Measurements from ENCODE around the gene HDC. TPM values are rescaled to one million over a fixed set of nuclear protein-coding genes. Genes with fewer than 3 reads are reported as not detected.

The HDC gene, protein sequence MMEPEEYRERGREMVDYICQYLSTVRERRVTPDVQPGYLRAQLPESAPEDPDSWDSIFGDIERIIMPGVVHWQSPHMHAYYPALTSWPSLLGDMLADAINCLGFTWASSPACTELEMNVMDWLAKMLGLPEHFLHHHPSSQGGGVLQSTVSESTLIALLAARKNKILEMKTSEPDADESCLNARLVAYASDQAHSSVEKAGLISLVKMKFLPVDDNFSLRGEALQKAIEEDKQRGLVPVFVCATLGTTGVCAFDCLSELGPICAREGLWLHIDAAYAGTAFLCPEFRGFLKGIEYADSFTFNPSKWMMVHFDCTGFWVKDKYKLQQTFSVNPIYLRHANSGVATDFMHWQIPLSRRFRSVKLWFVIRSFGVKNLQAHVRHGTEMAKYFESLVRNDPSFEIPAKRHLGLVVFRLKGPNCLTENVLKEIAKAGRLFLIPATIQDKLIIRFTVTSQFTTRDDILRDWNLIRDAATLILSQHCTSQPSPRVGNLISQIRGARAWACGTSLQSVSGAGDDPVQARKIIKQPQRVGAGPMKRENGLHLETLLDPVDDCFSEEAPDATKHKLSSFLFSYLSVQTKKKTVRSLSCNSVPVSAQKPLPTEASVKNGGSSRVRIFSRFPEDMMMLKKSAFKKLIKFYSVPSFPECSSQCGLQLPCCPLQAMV
- total RNA-seq (2014; rRNA removed; shearing (Covaris generic)): 0.05 and 0.10 TPM in 2 replicates

DNA sequence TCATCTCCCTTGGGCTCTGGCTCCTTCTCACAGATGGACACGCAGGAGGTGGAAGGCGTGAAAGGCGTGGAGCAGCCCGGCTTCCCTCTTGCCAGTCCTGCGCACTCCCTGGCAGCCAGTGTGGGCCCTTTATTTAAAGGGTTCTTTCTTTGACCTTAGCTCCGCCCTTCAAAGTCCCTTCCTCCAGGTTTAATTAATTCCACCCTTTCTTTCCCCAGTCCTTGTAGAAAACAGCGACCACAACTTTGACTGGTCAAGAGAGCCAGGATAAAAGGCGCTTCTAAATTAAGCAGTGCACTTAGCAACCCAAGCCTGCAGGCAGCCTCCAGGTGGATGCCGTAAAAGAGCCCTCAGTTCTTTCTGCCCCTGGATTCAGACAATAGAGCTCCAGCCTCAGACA lies at the start of gene HDC:
Gene HDC, minus strand, starts transcription at position 107 of the 400 bp plus-strand sequence. Its CDS starts 103 bp downstream, at position 4.
- no peak for DNase-seq (ENCODE audit: low read depth)

DNA sequence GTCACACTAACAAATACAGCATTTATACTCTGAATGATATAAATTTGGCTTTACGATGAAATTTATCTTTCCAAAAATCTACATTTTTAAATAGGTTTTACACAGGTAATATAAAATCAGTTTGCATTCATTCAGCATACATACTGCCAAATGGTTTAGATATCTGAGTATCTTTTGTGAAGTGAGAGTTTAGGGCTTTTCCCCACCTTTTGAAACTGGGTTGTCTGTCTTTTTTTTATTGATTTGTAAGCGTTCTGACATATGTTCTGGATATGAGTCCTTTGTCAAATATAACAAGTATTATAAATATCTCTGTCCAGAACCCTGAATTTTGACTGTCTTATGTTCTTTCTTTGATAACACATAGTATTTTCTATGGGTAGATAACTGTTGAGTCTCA lies 47.1 kb upstream of the HDC start:
- no peak for DNase-seq (ENCODE audit: low read depth)

DNA sequence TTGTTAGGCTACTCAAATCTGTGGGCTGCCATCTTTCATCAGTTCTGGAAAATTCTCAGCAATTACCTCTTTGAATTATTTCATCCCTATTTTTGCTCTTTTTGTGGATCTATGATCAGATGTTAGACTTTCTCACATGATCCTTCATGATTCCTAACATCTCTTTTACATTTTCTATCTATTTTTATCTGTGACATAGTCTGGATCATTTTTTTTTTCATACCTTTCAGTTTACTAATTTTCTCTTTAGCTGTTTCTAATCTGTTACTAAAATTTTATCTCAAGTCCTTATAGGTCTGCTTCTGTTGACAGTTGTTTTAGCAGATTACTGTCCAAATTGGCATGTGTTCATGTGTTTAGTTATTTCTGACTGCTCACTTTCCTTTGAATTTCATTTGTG lies 42.3 kb upstream of the HDC start:
- DNase-seq (ENCODE audit: low read depth): no peak

DNA sequence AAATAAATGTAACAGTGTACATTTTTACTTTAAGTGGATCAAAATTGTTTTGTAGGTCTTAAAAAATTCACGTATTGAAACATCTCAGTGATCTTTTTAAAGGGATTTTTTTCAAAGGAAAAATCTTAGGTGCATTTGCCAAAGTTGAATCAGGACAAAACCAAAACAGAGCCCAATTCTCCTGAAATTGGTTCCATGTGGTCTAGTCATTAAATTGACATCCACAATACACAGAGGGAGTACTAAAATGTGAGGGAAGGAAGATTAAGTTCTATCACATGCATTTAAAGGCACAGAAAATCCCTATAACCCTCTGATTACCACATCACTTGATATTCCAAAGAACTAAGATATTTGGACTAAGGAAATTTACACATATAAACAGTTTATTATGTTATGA lies 39.3 kb upstream of the HDC start:
- DNase-seq (ENCODE audit: low read depth): no peak

DNA sequence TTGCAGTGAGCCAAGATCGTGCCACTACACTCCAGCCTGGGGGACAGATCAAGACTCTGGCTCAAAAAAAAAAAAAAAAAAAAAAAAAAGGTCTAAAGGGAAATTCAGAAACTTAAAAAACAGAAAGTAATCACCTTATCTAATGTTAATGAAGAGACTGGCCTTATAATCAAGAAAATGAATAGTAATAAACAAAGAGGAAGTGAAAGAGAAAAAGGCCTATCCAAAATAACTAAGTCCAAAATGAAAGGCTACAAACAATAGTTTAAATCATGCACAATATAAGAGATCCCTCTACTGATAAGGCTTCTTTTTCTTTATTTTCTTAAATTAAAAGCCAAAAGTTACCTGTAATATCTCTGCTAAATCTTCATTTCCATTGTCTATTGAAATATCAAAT lies 37.1 kb upstream of the HDC start:
- DNase-seq (ENCODE audit: low read depth): no peak

DNA sequence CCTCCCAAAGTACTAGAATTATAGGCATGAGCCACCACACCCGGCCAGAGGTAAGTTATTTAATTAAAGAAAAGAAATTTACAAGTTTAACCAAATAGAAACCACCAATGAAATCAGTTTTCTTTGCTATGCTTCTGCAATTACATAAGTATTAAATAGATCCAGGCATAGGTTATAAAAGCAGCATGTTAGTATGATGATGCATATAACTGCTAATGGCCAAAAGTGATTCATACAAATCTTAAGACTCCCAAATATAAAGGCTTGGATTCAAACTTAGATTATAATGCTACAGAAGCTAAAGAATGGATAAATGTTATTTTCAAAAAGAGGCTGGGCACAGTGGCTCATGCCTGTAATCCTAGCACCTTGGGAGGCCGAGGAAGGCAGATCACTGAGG lies 32.8 kb upstream of the HDC start:
- no peak for DNase-seq (ENCODE audit: low read depth)

DNA sequence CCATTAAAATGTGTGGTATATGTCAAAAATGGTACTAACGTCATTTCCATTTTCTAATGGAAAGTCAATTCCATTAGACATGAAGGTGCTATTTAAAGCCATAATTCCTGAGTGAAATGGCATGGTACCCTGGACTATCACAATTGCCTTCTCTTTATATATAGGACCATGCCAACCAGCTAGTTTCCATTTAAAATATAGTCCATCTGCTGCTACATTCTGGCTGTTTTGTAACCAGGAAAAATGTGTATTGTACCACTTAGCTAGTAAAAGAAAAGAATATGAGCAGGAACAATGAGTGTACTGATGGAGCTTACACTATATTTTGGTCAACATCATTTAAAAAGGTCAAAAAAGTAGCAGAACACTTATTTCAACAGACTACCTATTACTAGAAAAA lies 30.4 kb upstream of the HDC start:
- DNase-seq (ENCODE audit: low read depth): no peak

DNA sequence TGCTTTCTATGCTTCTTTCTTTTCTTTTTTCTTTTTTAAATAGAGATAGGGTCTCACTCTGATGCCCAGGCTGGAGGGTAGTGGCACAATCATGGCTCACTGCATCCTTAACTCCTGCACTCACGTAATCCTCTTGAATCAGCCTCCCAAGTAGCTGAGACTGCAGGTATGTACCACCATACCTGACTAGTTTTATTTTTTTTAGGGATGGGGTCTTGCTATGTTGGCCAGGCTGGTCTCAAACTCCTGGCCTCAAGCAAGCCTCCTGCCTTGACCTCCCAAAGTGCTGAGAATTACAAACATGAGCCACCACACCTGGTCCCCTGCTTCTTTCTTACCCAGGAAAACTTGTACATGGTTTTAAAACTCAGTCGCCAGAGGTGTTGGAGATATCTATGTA lies 24.2 kb upstream of the HDC start:
- no peak for DNase-seq (ENCODE audit: low read depth)

DNA sequence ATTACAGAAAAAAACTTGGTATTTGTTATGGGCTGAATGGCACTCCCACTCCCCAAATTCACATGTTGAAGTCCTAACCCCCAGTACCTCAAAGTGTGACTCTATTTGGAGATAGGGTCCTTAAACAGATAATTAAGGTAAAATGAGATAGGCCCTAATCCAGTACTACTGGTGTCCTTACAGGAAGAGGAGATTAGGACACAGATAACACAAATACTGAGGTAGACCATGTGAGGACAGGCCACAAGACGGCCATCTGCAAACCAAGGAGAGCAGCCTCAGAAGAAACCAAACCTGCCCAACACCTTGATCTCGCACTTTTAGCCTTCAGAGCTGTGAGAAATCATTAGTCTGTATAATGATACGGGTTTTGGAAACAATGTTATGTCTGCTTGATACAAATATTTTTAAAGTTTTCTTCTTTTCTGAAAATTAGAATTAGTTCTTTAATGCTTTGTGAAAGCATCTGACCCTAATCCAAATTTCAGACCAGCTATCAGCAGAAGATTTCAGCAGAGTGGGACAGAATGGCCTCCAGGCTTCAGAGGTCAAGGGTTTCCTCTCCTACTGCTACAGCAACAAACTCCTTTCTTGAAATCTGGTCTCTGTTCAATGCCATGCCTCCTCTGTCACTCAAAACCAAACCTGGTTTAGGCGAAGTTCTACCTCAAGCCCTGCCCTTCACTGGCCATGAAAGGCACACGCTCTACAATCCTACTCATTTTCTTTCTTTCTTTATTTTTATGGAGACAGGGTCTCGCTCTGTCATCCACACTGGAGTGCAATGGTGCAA lies 22.0 kb upstream of the HDC start:
- DNase-seq (ENCODE audit: low read depth): no peak

DNA sequence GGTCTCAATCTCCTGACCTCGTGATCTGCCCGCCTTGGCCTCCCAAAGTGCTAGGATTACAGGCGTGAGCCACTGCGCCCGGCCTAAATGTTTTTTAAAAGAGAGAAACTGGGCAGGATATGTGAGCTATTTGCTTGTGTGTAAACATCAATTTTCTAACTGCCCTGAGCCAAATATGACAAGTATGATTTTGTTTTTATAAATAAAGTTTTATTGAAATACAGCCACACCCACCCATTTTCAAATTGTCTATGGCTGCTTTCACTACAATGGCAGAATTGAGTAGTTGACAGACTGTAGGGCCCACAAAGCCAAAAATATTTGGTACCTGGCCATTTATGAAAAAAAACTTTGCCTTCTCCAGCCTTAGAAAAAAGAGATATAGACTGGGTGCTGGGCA lies 15.9 kb upstream of the HDC start:
- no peak for DNase-seq (ENCODE audit: low read depth)

DNA sequence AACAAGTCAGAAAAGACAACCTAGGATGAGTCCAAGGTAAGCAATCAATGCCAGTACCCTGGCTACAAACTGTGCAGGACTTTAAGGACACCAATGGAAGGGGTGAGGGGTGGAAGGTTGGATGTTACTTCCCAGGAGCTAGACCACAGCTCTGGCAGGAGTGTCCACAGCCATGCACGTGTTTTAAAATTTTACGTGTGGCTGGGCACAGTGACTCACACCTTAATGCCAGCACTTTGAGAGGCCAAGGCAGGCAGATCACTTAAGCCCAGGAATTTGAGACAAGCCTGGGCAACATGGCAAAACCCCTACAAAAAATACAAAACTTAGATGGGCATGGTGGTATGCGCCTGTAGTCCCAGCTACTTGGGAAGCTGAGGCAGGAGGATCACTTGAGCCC lies 14.7 kb upstream of the HDC start:
- peak; percentile 90 for DNase-seq (ENCODE audit: low read depth)

DNA sequence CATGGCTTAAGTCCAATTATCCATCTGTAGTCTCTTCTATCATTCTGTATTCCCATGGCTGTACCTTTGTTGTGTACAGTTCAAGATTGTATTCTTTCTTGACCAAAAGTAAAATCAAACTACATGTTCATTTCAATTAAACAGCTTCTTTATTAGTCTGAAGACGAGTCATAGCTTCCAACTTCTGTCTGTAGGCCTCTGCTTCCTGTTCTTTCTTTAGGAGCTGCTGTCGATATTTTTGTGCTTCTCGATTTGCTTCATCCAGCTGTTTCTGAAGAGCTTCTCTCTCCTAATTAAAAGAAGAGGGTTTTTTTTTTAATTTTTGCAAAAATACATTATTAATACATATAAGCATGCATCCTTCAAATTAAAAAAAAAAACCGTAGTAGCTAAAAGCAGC lies 13.0 kb upstream of the HDC start:
- DNase-seq (ENCODE audit: low read depth): peak; percentile 11

DNA sequence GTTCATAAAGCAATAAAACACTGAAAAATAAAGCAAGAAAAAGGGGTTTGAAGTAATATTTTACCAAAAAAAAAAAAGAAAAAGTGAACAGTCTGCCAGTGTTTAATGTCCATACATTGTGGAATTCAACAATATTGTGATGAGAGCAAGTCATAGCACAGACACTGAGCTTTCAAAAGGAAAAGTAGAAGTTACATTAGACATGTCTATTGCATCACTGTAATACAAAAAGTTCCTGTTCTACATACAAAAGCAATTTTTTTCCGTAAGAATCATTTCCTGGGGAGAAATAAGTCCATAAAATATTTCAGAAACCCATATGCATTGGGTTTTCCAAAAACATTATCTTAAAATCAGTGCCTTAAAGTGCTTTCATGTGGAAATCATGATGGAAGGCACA lies 11.8 kb upstream of the HDC start:
- no peak for DNase-seq (ENCODE audit: low read depth)

DNA sequence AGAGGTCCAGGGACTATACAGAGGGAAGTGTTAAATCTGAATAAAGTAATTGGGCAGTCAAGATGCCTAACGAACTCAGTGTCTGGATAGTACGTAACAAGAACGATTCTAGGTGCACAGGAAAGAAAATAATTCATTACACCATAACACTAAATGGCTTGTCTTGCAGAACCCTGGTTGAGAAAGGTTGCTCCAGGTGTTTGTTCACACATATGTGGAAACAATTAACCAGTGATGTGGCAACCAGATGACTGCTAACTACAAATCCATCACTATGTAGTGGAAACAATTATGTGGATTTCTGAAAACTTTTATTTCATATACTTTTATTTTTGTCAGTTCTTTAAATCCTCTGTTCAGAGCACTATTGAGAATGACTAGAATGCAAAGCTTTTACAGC lies 10.4 kb upstream of the HDC start:
- no peak for DNase-seq (ENCODE audit: low read depth)

DNA sequence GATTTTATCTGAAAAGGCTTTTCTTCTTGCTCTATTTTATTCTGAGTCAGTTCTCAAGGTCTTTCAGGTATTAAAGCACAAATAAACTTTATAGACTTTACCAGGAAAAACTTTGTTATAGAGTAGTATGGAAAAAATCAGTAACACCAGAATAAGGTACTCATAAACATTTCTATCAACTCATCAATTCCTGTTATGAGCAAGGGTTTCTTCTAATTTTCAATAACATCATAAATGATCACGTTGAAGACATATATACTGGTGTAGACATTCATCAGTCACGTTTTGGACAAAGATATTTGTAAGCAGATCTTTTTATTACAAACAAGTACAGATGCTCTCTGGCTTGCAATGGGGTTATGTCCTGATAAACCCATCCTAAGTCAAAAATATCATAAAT lies 9.6 kb upstream of the HDC start:
- DNase-seq (ENCODE audit: low read depth): no peak

DNA sequence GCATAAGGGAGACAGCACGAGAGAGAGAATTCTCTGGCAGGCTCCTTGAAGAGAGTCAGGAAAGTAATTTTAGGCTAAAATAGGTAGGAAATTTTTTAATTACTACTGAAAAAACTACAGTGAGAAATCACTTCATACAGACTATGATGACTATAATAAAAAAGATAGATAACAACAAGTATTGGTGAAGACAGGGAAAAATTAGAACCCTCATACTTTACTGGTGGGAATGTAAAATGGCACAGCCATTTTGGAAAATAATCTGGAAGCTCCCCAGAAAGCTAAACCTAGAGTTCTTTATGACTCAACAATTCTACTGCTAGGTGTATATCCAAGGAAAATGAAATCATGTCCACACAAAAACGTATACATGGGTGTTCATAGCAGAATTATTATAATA lies 2.1 kb upstream of the HDC start:
- DNase-seq (ENCODE audit: low read depth): no peak

DNA sequence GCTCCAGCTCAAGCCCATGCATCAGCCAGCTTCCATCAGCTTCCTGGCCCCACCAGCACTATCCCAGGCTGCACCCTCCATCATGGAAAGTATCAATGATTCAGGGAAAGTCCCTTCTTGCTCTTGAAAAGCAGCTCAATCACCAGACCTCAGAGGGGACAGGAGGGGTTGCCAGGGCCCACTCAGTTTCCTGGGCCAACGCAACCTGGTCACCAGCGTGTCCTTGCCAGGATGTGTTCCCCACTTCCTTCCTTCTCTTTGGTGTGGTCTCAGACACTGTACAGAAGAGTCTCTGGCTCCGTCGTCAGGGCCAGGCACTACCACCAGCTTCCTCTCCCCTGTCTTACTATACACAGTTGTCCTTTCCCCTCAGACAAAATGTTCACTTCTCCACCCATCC lies 3.0 kb downstream of the HDC start:
- no peak for DNase-seq (ENCODE audit: low read depth)

DNA sequence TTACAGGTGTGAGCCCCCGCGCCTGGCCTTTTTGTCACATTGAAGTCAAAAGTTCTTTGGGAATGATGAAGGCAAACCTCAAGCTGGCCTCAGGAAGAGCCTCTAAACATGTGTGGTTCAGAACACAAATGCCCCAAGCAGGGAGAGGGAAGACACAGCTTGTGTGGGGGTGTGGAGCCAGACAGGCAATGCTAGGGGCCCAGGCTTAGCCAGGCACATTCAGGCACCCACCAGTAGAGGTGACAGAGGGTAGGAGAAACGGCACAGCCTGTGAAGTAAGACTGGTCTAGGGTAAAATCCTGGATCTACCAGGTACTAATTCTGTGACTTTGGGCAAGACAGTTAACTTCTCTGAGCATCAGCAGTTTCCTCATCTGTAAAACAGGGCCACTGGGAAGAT lies 3.5 kb downstream of the HDC start:
- DNase-seq (ENCODE audit: low read depth): no peak

DNA sequence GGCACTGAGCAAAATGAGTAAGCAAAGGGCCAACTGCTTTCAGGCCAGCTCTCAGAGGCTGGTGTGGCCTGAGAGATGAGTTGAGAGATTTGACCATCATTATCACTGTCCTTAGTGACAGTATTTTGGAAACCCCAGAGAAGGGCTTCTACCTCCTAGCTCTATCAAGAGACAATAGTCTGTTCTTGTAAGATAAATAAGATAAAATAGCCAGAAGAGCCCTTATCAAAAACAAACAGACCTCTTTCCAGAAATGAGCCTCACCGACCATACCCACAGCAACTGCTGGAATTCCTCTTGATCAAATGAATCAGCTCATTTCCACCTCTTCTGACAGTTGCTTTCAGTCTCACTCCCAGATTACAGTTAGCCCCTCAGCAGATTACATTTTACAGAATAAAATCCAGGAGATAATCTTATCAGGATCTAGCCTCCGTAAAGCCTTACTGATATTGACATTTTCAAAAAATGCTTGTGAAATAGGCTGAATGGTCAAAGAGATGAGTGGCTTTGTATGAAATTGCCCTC lies 4.5 kb downstream of the HDC start:
- DNase-seq (ENCODE audit: low read depth): no peak

DNA sequence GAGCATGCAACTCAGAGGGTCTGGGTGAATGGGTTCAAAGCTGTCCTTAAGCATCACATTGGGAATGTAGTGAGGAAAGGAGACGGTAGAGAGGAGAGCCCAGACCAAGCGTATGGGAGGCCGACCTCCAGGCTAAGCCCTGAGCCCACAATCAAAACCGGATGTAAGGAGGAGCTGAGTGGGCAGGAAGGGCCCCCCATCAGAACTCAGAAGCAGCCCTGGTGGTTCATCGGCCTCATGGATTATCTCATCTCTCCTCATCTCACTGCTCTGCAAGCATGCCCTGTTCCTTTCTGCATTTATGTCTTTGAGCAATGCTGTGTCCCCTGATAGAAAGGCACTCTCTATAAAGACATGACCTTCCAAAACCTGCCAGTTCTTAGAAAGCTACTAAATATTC lies 6.2 kb downstream of the HDC start:
- DNase-seq (ENCODE audit: low read depth): no peak

DNA sequence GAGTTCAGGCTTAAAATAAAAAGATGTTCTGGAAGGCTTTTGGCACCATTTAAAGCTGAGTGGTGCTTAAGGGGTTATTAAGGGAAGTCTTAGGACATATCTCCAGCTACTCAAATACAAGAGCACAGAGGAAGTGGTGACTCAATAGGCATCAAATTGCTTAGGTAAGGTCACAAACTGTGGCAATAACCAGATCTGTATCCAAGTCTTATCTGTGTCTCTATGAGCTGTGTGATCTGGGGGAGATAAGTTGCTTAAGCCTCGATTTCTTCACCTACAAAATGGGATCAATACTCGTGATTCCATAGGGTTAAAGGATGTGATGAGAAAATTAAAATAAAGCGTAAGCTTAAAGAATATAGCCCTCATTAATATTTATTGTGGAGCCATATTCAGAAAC lies 7.6 kb downstream of the HDC start:
- DNase-seq (ENCODE audit: low read depth): peak; percentile 84

DNA sequence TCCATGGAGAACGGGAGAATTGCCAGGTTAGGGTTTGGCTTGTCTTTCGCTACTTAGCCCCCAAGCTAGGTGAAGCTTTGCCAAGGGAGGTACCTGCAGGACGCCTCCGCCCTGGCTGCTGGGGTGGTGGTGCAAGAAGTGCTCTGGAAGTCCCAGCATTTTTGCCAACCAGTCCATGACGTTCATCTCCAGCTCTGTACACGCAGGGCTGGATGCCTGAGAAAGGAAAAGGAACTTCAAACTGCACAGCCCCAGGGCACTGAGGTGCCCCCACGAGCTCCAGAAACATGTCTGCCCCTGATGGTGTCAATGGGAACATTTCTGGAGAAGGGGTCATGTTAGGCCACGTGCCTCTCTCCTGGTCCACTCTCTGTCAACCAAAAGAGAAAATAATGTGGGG lies 8.2 kb downstream of the HDC start:
- DNase-seq (ENCODE audit: low read depth): no peak

All from M059J (cell line).